Endothelial cell of umbilical vein (primary cell): ENCODE results near the gene TMEM220. TPM values are rescaled to one million over a fixed set of nuclear protein-coding genes. Genes with fewer than 3 reads are reported as not detected.

Source experiments
- BruUV-seq: library from RNA; stranded (reverse); fragments of 400-500 nt; replicated peaks from 2 replicates; lab custom pipeline; 2021; lab: Mats Ljungman, UMichigan
- CTCF ChIA-PET: fragments of 300-600, 350-600 bp; sonication (Branson Sonifier 250); formaldehyde crosslinking; loops from one replicate; lab custom pipeline; 2021; ENCODE audit warnings: antibody characterized with exemption, inconsistent platforms; lab: Charles Lee
- POLR2A ChIA-PET: fragments of 300-600, 350-600 bp; sonication (Branson Sonifier 250); formaldehyde crosslinking; loops from one replicate; lab custom pipeline; 2021; ENCODE audit warnings: antibody characterized with exemption, inconsistent platforms; lab: Charles Lee
- DNase-seq: peaks from one replicate; pipeline ENCODE4 v3.0.0-alpha.2; 2011; ENCODE audit warnings: low read depth, low spot score
- FAIRE-seq: peaks from 2 replicates; lab custom pipeline; 2011; peaks lifted over from hg19 to GRCh38; lab: Jason Lieb, UNC
- H2AFZ ChIP-seq: 2 replicates; pipeline ENCODE4 v1.6.0; 2012; ENCODE audit warnings: low read depth, low read length, control low read depth, inconsistent platforms
- H3K27ac ChIP-seq: 2 replicates; pipeline ENCODE4 v1.5.1; 2011; ENCODE audit warnings: low read depth, mild to moderate bottlenecking, control low read depth, low read length, moderate library complexity; ENCODE audit not compliant: insufficient read depth
- H3K27me3 ChIP-seq, 2 experiments: 2 replicates each; pipeline versions ENCODE4 v1.6.0 to v1.6.1; 2011; ENCODE audit warnings: low read length in 2 of 2, mixed read lengths in 1 of 2; ENCODE audit not compliant: control insufficient read depth in 2 of 2, insufficient read depth in 2 of 2
- H3K36me3 ChIP-seq, 2 experiments: 2 replicates in 1 of 2; 3 replicates in 1 of 2; pipeline ENCODE4 v1.5.1; 2011; ENCODE audit warnings: low read length in 2 of 2, mild to moderate bottlenecking in 1 of 2, moderate library complexity in 1 of 2; ENCODE audit not compliant: control insufficient read depth in 2 of 2, insufficient read depth in 2 of 2; ENCODE audit errors: extremely low read depth in 1 of 2
- H3K4me1 ChIP-seq: 3 replicates; pipeline ENCODE4 v1.5.1; 2011; ENCODE audit warnings: mild to moderate bottlenecking, low read length; ENCODE audit not compliant: control insufficient read depth, insufficient read depth; ENCODE audit errors: extremely low read depth
- H3K4me2 ChIP-seq: 2 replicates; pipeline ENCODE4 v1.6.1; 2011; ENCODE audit warnings: low read length, control low read depth, mixed read lengths; ENCODE audit not compliant: insufficient read depth
- H3K4me3 ChIP-seq, 3 experiments: fragments of 200-600 bp in 1 of 3; sonication (generic), shearing (Covaris generic) in 1 of 3; replicated peaks in 1 of 3; 2 replicates each; pipeline ENCODE4 v1.5.1; 2011 to 2016; ENCODE audit warnings: control low read depth in 3 of 3, low read length in 3 of 3, mild to moderate bottlenecking in 2 of 3, inconsistent platforms in 1 of 3, low read depth in 1 of 3, moderate library complexity in 1 of 3; ENCODE audit not compliant: insufficient read depth in 1 of 3
- H3K79me2 ChIP-seq: 2 replicates; pipeline ENCODE4 v1.6.0; 2012; ENCODE audit warnings: low read length, inconsistent platforms; ENCODE audit not compliant: control insufficient read depth, insufficient read depth
- H3K9ac ChIP-seq: replicated peaks from 2 replicates; pipeline ENCODE3; 2011; ENCODE audit warnings: low read length, control low read depth; ENCODE audit not compliant: insufficient read depth; ENCODE audit errors: extremely low read depth
- H3K9me1 ChIP-seq: replicated peaks from 3 replicates; pipeline ENCODE4 v1.6.0; 2011; ENCODE audit warnings: mild to moderate bottlenecking, low read length; ENCODE audit not compliant: control insufficient read depth, insufficient read depth; ENCODE audit errors: extremely low read depth
- H3K9me3 ChIP-seq: replicated peaks from 2 replicates; pipeline ENCODE4 v1.5.1; 2012; ENCODE audit warnings: low read length, inconsistent platforms; ENCODE audit not compliant: control insufficient read depth, insufficient read depth
- H4K20me1 ChIP-seq: replicated peaks from 2 replicates; pipeline ENCODE3; 2011; ENCODE audit warnings: mild to moderate bottlenecking, low read length; ENCODE audit not compliant: control insufficient read depth, insufficient read depth; ENCODE audit errors: extremely low read depth
- CTCF ChIP-seq, 2 donors: IDR thresholded peaks; 1 replicate in 1 of 2; 2 replicates in 1 of 2; pipeline ENCODE4 v1.5.1; 2011; ENCODE audit warnings: low read length in 2 of 2, mild to moderate bottlenecking in 2 of 2, moderate library complexity in 2 of 2, control low read depth in 1 of 2, inconsistent platforms in 1 of 2, low read depth in 1 of 2; ENCODE audit not compliant: insufficient read depth in 1 of 2; ENCODE audit errors: extremely low read depth in 1 of 2
- FOS ChIP-seq: IDR thresholded peaks from 2 replicates; pipeline ENCODE4 v1.6.1; 2011; ENCODE audit warnings: mild to moderate bottlenecking, low read length, moderate library complexity, borderline replicate concordance; ENCODE audit not compliant: insufficient read depth
- GATA2 ChIP-seq: IDR thresholded peaks from 2 replicates; pipeline ENCODE4 v1.7.0; 2011; ENCODE audit warnings: low read depth, mild to moderate bottlenecking, moderate library complexity, mixed read lengths, low read length; ENCODE audit not compliant: insufficient read length, insufficient read depth
- MAX ChIP-seq: IDR thresholded peaks from 2 replicates; pipeline ENCODE4 v1.6.1; 2011; ENCODE audit not compliant: insufficient read depth, insufficient read length
- MYC ChIP-seq: IDR thresholded peaks from one replicate; pipeline ENCODE4 v1.6.1; 2011; ENCODE audit warnings: mild to moderate bottlenecking, low read depth, low read length
- dilution Hi-C: fragments of 300-500 bp; cut with MboI; formaldehyde crosslinking; loops from one replicate; pipeline ENCODE4 v1.15.0; 2019; ENCODE audit warnings: low sequenced_read_pairs; ENCODE audit not compliant: extremely low pct_ligation_motif_present
- intact Hi-C: fragments of 100-400 bp; cut with micrococcal nuclease; formaldehyde crosslinking; loops from one replicate; pipeline ENCODE4 v1.10.0; 2022
- polyA plus RNA-seq, 4 experiments: library from polyadenylated mRNA; depleted of rRNA in 3 of 4; stranded (reverse) in 3 of 4; unstranded in 1 of 4; fragments of >200 nt; gene quantifications; 2 replicates each; pipeline versions ENCODE4 v1.2.1 to v1.2.3, GENCODE V29; 2011 to 2012; ENCODE audit warnings: missing spikeins in 1 of 4
- total RNA-seq: library from RNA; stranded (reverse); gene quantifications from 2 replicates; pipeline ENCODE4 v1.2.3, GENCODE V29; 2021

Gene TMEM220
- total and polyA plus RNA-seq, 2 donors (not counting 3 experiments of a cell fraction or from before 2014, with no cell fraction given), result 3.6 to 11.2 TPM

GRCh38 chr17:10718547-10718946, 11.3 kb downstream of the TMEM220 start:
- Histone ChIP-seq H4K20me1 (no peaks in the 10 kb centered on the region), H3K36me3 (no peaks in the 10 kb centered on the region), H3K9ac (no peak overlapping the region), H3K27ac (no peak overlapping the region), H3K4me2 (no peak overlapping the region), H3K9me3 (no peaks in the 10 kb centered on the region), H3K4me3 (no peak overlapping the region), H3K79me2 (no peaks in the 10 kb centered on the region), H3K4me1 (no peaks in the 10 kb centered on the region), H3K27me3 (no peaks in the 10 kb centered on the region), H3K9me1 (no peaks in the 10 kb centered on the region), H2AFZ (no peak overlapping the region)
- dilution Hi-C loops, result no loop called here
- DNase-seq (no peak), FAIRE-seq (no peak)
- BruUV-seq, result no TSS peak
- no peak for TF ChIP-seq MAX
- no peak for TF ChIP-seq FOS
- TF ChIP-seq MYC, result no peak
- TF ChIP-seq CTCF (IDR thresholded peaks at IDR 0.05; ENCODE audit: extremely low read depth in 1 of 2, insufficient read depth in 1 of 2, low read depth in 1 of 2, low read length in 2 of 2), result no peak
- no peak for TF ChIP-seq GATA2
- intact Hi-C loops, result no loop called here
- POLR2A ChIA-PET, result no interaction called here
- CTCF ChIA-PET, result interaction anchor here (1.0 kb wide), 1 partner anchor 18 kb away, joined by 3 read pairs; no protein-coding TSS in a partner anchor

GRCh38 chr17:10716218-10716617, 13.6 kb downstream of the TMEM220 start:
- no peak overlapping the region for H3K27ac ChIP-seq
- no peak for TF ChIP-seq MYC
- BruUV-seq, result no TSS peak
- CTCF ChIA-PET, result interaction anchor here (0.8 kb wide), 1 partner anchor 21 kb away, joined by 3 read pairs; no protein-coding TSS in a partner anchor
- POLR2A ChIA-PET, result no interaction called here
- intact Hi-C loops (no loop called here), dilution Hi-C loops (no loop called here)
- peaks cover 3 to 9% of the 10 kb centered on the region in 2 experiments for H3K36me3 ChIP-seq
- H3K4me3 ChIP-seq, result no peak overlapping the region
- H3K27me3 ChIP-seq, result no peaks in the 10 kb centered on the region
- H3K9ac ChIP-seq, result no peak overlapping the region
- no peaks in the 10 kb centered on the region for H3K4me1 ChIP-seq
- H3K9me3 ChIP-seq, result no peaks in the 10 kb centered on the region
- no peak for DNase-seq
- H3K4me2 ChIP-seq, result no peak overlapping the region
- no peak for FAIRE-seq
- H4K20me1 ChIP-seq, result no peaks in the 10 kb centered on the region
- H3K9me1 ChIP-seq, result no peaks in the 10 kb centered on the region
- no peaks in the 10 kb centered on the region for H3K79me2 ChIP-seq
- no peak overlapping the region for H2AFZ ChIP-seq
